K562 (cell line): ENCODE data around the gene RASGRP2. TPM values are rescaled to one million over a fixed set of nuclear protein-coding genes. Genes with fewer than 3 reads are reported as not detected.

ENCODE experiments used
- BCOR ChIP-seq: fragments of 450-650 bp; IDR thresholded peaks from 2 replicates; pipeline ENCODE4 v1.6.1; 2016
- BRD4 ChIP-seq: fragments of 200-600 bp; sonication (generic); IDR thresholded peaks from 2 replicates; pipeline ENCODE4 v1.6.1; 2017; ENCODE audit warnings: inconsistent platforms
- CAMTA2 ChIP-seq: fragments of 250-450 bp; sonication (Bioruptor Pico); conservative IDR thresholded peaks from 2 replicates; pipeline ENCODE4 v1.5.1; 2022
- ESRRB ChIP-seq: fragments of 250-450 bp; sonication (Bioruptor Pico); IDR thresholded peaks from 2 replicates; pipeline ENCODE4 v1.5.0; 2020; ENCODE audit warnings: mild to moderate bottlenecking, moderate library complexity, borderline replicate concordance
- FOXP4 ChIP-seq: sonication (generic); formaldehyde crosslinking; IDR thresholded peaks from 2 replicates; pipeline ENCODE4 v1.8.0; 2022; ENCODE audit warnings: mild to moderate bottlenecking, missing genetic modification reagents, borderline replicate concordance
- GTF3C2 ChIP-seq: IDR thresholded peaks from 3 replicates; pipeline ENCODE4 v1.6.1; 2011; ENCODE audit warnings: borderline replicate concordance, mild to moderate bottlenecking, moderate library complexity; ENCODE audit not compliant: insufficient read length; ENCODE audit errors: extremely low read depth
- ILK ChIP-seq: fragments of 450-650 bp; IDR thresholded peaks from 2 replicates; pipeline ENCODE4 v1.6.1; 2016; ENCODE audit warnings: missing genetic modification characterization, low read depth, mild to moderate bottlenecking, missing compliant biosample characterization, moderate library complexity, borderline replicate concordance
- KAT2B ChIP-seq: IDR thresholded peaks from one replicate; pipeline ENCODE4 v1.6.1; 2012; ENCODE audit warnings: low read depth, mild to moderate bottlenecking, control low read depth, inconsistent platforms, low read length, moderate library complexity
- MAFF ChIP-seq: IDR thresholded peaks from 2 replicates; pipeline ENCODE4 v1.6.1; 2012; ENCODE audit warnings: low read length, improper control_type of control experiment
- PTRF ChIP-seq: fragments of 450-650 bp; IDR thresholded peaks from 2 replicates; pipeline ENCODE4 v1.6.1; 2016; ENCODE audit warnings: mild to moderate bottlenecking, missing genetic modification characterization, missing compliant biosample characterization
- SAFB ChIP-seq: fragments of 200-400 bp; formaldehyde crosslinking; IDR thresholded peaks from 2 replicates; pipeline ENCODE4 v1.6.1; 2017; ENCODE audit warnings: low read depth, low read length, borderline replicate concordance
- SMARCA4 ChIP-seq: fragments of 450-650 bp; IDR thresholded peaks from 2 replicates; pipeline ENCODE4 v1.6.1; 2016
- TEAD2 ChIP-seq: fragments of 450-650 bp; IDR thresholded peaks from 2 replicates; pipeline ENCODE4 v1.6.1; 2016; ENCODE audit warnings: missing genetic modification characterization, control low read depth, missing compliant biosample characterization
- TFAM ChIP-seq: fragments of 250-450 bp; sonication (Bioruptor Pico); conservative IDR thresholded peaks from 2 replicates; pipeline ENCODE4 v1.5.0; 2021; ENCODE audit warnings: mild to moderate bottlenecking, moderate library complexity
- ZFX ChIP-seq: sonication (generic); formaldehyde crosslinking; IDR thresholded peaks from 2 replicates; pipeline ENCODE4 v1.8.0; 2022; ENCODE audit warnings: mild to moderate bottlenecking, missing genetic modification reagents, moderate library complexity
- ZNF253 ChIP-seq: fragments of 250-450 bp; sonication (Bioruptor Pico); conservative IDR thresholded peaks from 2 replicates; pipeline ENCODE4 v1.6.1; 2021; ENCODE audit warnings: mild to moderate bottlenecking
- ZNF3 ChIP-seq: fragments of 250-450 bp; sonication (Bioruptor Pico); IDR thresholded peaks from 2 replicates; pipeline ENCODE4 v1.5.0; 2021; ENCODE audit warnings: mild to moderate bottlenecking, moderate library complexity
- ZNF384 ChIP-seq: IDR thresholded peaks from 2 replicates; pipeline ENCODE4 v1.6.1; 2012; ENCODE audit warnings: low read depth, low read length, improper control_type of control experiment
- ZNF830 ChIP-seq: fragments of 250-450 bp; sonication (Bioruptor Pico); IDR thresholded peaks from 2 replicates; pipeline ENCODE4 v1.5.0; 2021; ENCODE audit warnings: mild to moderate bottlenecking
- polyA plus RNA-seq, 8 experiments: library from polyadenylated mRNA; depleted of rRNA in 4 of 8; stranded (reverse) in 5 of 8; unstranded in 3 of 8; fragments of >200 nt; fragmentation: Nextera tagmentation in 2 of 8; fragmentation: Illumina TruSeq in 1 of 8; extraction: Ambion mirVana in 2 of 8; extraction: Trizol in 1 of 8; gene quantifications; 2 replicates each; pipeline versions ENCODE4 v1.2.1 to v1.2.3, GENCODE V29; 2011 to 2014; ENCODE audit warnings: inconsistent platforms in 1 of 8, missing spikeins in 1 of 8
- total RNA-seq, 7 experiments: library from RNA; depleted of rRNA in 6 of 7; stranded (reverse); fragments of >200 nt in 6 of 7; fragmentation: Illumina TruSeq in 2 of 7; extraction: Trizol in 2 of 7; gene quantifications; 2 replicates each; pipeline versions ENCODE4 v1.2.1 to v1.2.3, GENCODE V29; 2011 to 2021; ENCODE audit warnings: low replicate concordance in 1 of 7
- TF ChIP-seq, protein P1 (sequence below): fragments of 450-650 bp; formaldehyde crosslinking; IDR thresholded peaks from 2 replicates; pipeline ENCODE4 v1.4.0; 2020; ENCODE audit warnings: mild to moderate bottlenecking, moderate library complexity
- TF ChIP-seq, protein P2 (sequence below): fragments of 250-450 bp; sonication (Bioruptor Pico); IDR thresholded peaks from 2 replicates; pipeline ENCODE4 v1.9.0; 2021; ENCODE audit warnings: mild to moderate bottlenecking, inconsistent platforms

The RASGRP2 gene
- total and polyA plus RNA-seq, 9 of the 15 experiments (the other 6 are each of a cell fraction or from before 2014, with no cell fraction given), result 0.87 to 22.7 (median 5.5) TPM

DNA sequence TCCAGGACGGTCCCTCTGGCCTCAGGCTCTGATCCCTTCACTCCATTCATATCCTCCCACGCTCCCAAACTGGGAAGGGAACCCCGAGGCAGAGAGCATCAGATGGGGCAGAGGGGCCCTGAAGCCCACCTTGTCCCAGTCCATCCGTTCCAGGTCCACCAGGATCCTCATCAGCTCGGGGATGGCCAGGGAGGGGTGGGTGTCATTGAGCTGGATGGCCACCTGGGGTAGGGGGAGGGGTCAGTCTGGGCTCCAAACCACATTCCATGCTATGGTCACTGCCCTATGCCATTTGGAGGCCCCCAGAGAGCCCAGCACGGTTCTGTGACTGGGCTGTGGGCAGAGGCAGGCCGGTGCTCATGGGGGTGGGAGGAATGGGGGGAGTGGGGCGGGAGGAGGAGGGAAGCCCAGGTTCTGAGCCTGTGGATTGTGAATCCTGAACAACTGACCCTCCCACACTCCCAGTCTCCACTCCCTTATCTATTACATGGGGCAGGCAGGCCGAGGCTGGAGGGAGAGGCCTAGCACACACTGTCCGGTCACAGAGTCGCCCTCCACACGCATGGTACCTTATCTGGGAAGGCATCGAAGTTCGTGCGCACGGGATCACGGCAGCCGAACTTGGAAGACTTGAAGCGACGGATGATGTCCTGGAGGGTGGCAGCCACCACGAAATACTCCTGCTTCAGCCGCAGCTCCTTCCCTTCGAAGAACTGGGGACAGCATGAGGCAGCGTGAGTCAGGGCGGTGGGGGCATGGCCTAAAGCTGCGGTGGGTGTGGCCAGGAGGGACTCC, 10.4 kb upstream of the RASGRP2 start (continued):
- no peak for TF ChIP-seq FOXP4 (CRISPR knock-in tag)
- TF ChIP-seq, protein P1, sequence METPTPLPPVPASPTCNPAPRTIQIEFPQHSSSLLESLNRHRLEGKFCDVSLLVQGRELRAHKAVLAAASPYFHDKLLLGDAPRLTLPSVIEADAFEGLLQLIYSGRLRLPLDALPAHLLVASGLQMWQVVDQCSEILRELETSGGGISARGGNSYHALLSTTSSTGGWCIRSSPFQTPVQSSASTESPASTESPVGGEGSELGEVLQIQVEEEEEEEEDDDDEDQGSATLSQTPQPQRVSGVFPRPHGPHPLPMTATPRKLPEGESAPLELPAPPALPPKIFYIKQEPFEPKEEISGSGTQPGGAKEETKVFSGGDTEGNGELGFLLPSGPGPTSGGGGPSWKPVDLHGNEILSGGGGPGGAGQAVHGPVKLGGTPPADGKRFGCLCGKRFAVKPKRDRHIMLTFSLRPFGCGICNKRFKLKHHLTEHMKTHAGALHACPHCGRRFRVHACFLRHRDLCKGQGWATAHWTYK (CRISPR knock-in tag), result no peak
- TF ChIP-seq TFAM, result no peak
- no peak for TF ChIP-seq TEAD2 (tag)
- 0 out of 2 replicates have a peak, but pooled peaks have one; percentile 22 for TF ChIP-seq BCOR
- TF ChIP-seq ZFX (CRISPR knock-in tag), result peak; percentile 92
- no peak for TF ChIP-seq ZNF830 (CRISPR knock-in tag)
- TF ChIP-seq ZNF384, result no peak
- no peak for TF ChIP-seq ILK (tag)
- no peak for TF ChIP-seq PTRF
- no peak for TF ChIP-seq ESRRB
- TF ChIP-seq BRD4, result no peak
- no peak for TF ChIP-seq CAMTA2
- no peak for TF ChIP-seq ZNF3 (CRISPR knock-in tag)
- no peak for TF ChIP-seq ZNF253 (CRISPR knock-in tag)
- TF ChIP-seq, protein P2, sequence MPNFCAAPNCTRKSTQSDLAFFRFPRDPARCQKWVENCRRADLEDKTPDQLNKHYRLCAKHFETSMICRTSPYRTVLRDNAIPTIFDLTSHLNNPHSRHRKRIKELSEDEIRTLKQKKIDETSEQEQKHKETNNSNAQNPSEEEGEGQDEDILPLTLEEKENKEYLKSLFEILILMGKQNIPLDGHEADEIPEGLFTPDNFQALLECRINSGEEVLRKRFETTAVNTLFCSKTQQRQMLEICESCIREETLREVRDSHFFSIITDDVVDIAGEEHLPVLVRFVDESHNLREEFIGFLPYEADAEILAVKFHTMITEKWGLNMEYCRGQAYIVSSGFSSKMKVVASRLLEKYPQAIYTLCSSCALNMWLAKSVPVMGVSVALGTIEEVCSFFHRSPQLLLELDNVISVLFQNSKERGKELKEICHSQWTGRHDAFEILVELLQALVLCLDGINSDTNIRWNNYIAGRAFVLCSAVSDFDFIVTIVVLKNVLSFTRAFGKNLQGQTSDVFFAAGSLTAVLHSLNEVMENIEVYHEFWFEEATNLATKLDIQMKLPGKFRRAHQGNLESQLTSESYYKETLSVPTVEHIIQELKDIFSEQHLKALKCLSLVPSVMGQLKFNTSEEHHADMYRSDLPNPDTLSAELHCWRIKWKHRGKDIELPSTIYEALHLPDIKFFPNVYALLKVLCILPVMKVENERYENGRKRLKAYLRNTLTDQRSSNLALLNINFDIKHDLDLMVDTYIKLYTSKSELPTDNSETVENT (CRISPR knock-in tag), result no peak
- peak; percentile 44; the same call in 1 of the 2 replicates for TF ChIP-seq SMARCA4
- no peak for TF ChIP-seq MAFF
- TF ChIP-seq GTF3C2, result no peak
- no peak for TF ChIP-seq SAFB
- no peak for TF ChIP-seq KAT2B
